Measurements from ENCODE around the gene TRMT44. TPM values are rescaled to one million over a fixed set of nuclear protein-coding genes. Genes with fewer than 3 reads are reported as not detected.

Gene TRMT44
- total RNA-seq, 2 donors from 2014 or later = 35.2 to 63.9 TPM

DNA sequence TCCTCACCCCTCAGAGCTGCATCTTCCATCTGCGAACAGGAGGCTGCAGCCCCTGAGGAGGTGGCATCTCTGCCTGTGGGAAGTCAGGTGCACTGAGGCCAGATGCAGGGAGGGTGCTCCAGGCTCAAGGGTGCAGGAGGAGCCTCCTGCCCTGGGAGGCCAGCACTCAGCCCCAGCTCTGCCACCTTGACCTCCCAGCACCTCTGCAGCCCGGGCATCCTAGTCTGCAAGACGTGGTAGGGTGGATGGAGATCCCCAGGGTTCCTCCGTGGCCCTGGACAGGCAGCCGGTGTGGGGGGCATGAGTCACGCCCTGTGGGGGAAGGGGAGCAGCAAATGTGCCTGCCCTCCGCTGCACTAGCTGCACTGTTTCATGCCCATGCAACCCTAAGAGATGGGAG is 64.7 kb downstream of the TRMT44 start:
- H3K27ac ChIP-seq = no peak overlapping the region
- WGBS = 97% methylated on average over 7 of the region's 7 CpGs
- intact Hi-C loops (cut with DNase I) = loop anchor here (5.0 kb wide), 1 partner anchor 33 kb away; no protein-coding TSS in a partner anchor

DNA sequence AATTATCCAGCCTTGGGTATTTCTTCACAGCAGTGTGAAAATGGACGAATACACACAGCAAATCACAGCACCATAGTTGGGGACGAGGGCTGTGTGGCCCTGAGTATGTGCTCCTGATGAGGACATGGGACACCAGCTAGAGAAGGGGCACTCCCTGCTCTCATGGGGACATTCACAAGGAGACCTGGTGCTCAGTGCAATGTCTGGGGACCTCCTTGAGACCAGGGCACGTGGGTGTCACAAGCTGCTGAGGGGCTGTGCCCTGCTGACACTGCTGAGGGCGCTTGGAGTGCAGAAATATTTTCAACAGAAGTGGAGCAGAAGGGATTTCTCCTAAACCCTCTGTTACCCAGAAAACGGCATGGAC is 65.4 kb downstream of the TRMT44 start:
- TF ChIP-seq POLR2A (IDR thresholded peaks at IDR 0.05) (no peak), POLR2AphosphoS5 (IDR thresholded peaks at IDR 0.05) (no peak)
- TF ChIP-seq, protein P1, sequence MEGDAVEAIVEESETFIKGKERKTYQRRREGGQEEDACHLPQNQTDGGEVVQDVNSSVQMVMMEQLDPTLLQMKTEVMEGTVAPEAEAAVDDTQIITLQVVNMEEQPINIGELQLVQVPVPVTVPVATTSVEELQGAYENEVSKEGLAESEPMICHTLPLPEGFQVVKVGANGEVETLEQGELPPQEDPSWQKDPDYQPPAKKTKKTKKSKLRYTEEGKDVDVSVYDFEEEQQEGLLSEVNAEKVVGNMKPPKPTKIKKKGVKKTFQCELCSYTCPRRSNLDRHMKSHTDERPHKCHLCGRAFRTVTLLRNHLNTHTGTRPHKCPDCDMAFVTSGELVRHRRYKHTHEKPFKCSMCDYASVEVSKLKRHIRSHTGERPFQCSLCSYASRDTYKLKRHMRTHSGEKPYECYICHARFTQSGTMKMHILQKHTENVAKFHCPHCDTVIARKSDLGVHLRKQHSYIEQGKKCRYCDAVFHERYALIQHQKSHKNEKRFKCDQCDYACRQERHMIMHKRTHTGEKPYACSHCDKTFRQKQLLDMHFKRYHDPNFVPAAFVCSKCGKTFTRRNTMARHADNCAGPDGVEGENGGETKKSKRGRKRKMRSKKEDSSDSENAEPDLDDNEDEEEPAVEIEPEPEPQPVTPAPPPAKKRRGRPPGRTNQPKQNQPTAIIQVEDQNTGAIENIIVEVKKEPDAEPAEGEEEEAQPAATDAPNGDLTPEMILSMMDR (IDR thresholded peaks at IDR 0.05) = no peak
- intact Hi-C loops (cut with DNase I) = loop anchor here (5.0 kb wide), 1 partner anchor 34 kb away; no protein-coding TSS in a partner anchor
- no peaks in the 10 kb centered on the region for H3K36me3 ChIP-seq
- H3K4me3 ChIP-seq = no peak overlapping the region
- no peaks in the 10 kb centered on the region for H3K27me3 ChIP-seq (replicated peaks; ENCODE audit: insufficient read depth)
- H3K27ac ChIP-seq = peak overlapping the region in 1 of 2 donors; percentile 70
- no peak for DNase-seq (ENCODE audit: low spot score)
- no peaks in the 10 kb centered on the region for H3K9me3 ChIP-seq
- WGBS = 83% methylated on average over 5 of the region's 5 CpGs
- H3K4me1 ChIP-seq (replicated peaks) = peaks cover 6% of the 10 kb centered on the region

More for the DNA sequence above, 64.7 kb downstream of the TRMT44 start:
- H3K4me3 ChIP-seq = no peak overlapping the region
- no peaks in the 10 kb centered on the region for H3K9me3 ChIP-seq
- no peaks in the 10 kb centered on the region for H3K36me3 ChIP-seq
- DNase-seq (ENCODE audit: low spot score) = no peak
- TF ChIP-seq POLR2A (IDR thresholded peaks at IDR 0.05) (no peak), POLR2AphosphoS5 (IDR thresholded peaks at IDR 0.05) (no peak)
- TF ChIP-seq, protein P1 (IDR thresholded peaks at IDR 0.05) = no peak
- H3K27me3 ChIP-seq (replicated peaks; ENCODE audit: insufficient read depth) = no peaks in the 10 kb centered on the region
- peaks cover 6% of the 10 kb centered on the region for H3K4me1 ChIP-seq (replicated peaks)

DNA sequence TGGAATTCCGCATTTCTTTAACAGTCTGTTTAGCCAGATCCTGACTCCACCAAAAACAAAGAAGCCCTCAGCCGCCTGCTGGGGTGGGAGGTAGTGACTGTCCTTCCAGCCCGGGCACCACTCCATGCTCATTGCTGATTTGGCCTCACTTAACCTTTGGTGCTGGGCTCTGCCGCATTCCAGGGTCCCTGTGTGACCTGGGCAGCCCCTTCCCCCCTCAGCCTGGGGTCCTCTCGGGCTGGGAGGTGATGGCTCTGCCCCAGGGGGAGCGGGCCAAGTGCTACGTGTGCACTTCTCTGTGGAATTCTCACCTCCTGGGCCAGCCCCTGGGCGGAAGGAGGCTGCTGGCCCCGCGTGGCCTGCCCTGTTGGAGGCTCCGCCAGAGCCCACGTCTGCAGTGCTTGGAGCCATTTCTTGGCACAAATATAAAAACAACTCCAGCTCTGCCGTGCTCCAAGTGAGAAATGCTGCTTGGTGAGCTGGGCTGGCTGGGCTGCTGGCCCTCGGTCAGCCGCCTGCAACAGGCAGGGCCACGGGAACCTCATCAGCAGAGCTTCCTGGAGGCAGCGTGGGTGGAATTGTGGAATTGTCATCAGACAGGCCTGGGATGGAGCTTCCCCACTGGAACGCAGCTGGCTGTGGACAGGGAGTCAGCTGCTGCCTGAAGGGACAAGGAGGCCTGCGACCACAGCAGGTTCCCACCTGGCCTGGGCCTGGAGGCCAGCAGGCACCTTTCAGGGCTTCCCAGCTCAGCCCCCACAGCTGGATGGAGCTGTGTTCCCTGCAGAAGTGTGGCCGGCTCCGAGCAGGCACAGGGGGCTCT is 66.0 kb downstream of the TRMT44 start:
- Histone ChIP-seq H3K4me1 (replicated peaks) (peaks cover 6% of the 10 kb centered on the region), H3K36me3 (no peaks in the 10 kb centered on the region), H3K27me3 (replicated peaks; ENCODE audit: insufficient read depth) (no peaks in the 10 kb centered on the region), H3K4me3 (no peak overlapping the region), H3K27ac (peak overlapping the region; percentile 28 to 70), H3K9me3 (no peaks in the 10 kb centered on the region)
- no peak for DNase-seq (ENCODE audit: low spot score)
- intact Hi-C loops (cut with DNase I) = loop anchor here (5.0 kb wide), 1 partner anchor 34 kb away; no protein-coding TSS in a partner anchor
- WGBS = 33% methylated on average over 18 of the region's 21 CpGs
- TF ChIP-seq, protein P1 (IDR thresholded peaks at IDR 0.05) = no peak
- TF ChIP-seq POLR2A (IDR thresholded peaks at IDR 0.05) (no peak), POLR2AphosphoS5 (IDR thresholded peaks at IDR 0.05) (no peak)

DNA sequence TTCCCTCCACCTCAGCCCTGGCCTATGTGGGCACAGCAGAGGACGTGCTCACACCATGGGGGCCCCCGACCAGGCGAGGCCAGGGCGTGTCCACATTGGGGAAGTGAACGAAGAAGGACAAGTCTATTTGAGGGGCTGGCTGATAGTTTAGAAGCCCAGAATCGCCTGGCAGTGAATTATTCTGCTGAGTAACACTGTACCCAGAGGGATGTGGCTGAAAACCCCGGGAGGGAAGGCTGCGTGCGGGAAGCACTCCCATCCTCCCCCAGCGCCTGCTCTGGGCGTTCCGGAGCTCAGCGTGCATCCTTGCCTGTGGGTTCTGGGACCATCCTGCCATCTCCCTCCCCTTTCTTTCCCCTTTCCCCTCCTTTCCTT is 66.6 kb downstream of the TRMT44 start:
- peaks cover 6% of the 10 kb centered on the region for H3K4me1 ChIP-seq (replicated peaks)
- peak overlapping the region; percentile 28 to 70 for H3K27ac ChIP-seq
- no peak overlapping the region for H3K4me3 ChIP-seq
- TF ChIP-seq POLR2A (IDR thresholded peaks at IDR 0.05) (no peak), POLR2AphosphoS5 (IDR thresholded peaks at IDR 0.05) (no peak)
- TF ChIP-seq, protein P1 (IDR thresholded peaks at IDR 0.05) = no peak
- no peaks in the 10 kb centered on the region for H3K9me3 ChIP-seq
- intact Hi-C loops (cut with DNase I) = loop anchor here (5.0 kb wide), 1 partner anchor 35 kb away; no protein-coding TSS in a partner anchor
- no peaks in the 10 kb centered on the region for H3K27me3 ChIP-seq (replicated peaks; ENCODE audit: insufficient read depth)
- DNase-seq (ENCODE audit: low spot score) = no peak
- H3K36me3 ChIP-seq = no peaks in the 10 kb centered on the region
- WGBS = 74% methylated on average over 13 of the region's 13 CpGs

Data from prostate gland (tissue), 2 donors.